ENCODE results near the gene DNAL1. TPM values are rescaled to one million over a fixed set of nuclear protein-coding genes. Genes with fewer than 3 reads are reported as not detected.

Gene DNAL1
- total RNA-seq, 1 experiment from 2014 or later, result 14.6 TPM

GRCh38 chr14:73620268-73620667 lies 24.5 kb upstream of the DNAL1 start:
- H3K27ac ChIP-seq (ENCODE audit: low read depth, low read length), result no peak overlapping the region
- H3K4me2 ChIP-seq (ENCODE audit: low read length), result no peak overlapping the region
- H3K9me3 ChIP-seq (ENCODE audit: control insufficient read depth in 1 of 2, insufficient read depth in 1 of 2, low read depth in 1 of 2, low read length in 2 of 2), result no peaks in the 10 kb centered on the region
- no peak overlapping the region for H2AFZ ChIP-seq (ENCODE audit: low read depth, low read length, poor library complexity, severe bottlenecking)
- ATAC-seq (no peak), DNase-seq (ENCODE audit: low read depth, low spot score) (no peak)
- no peaks in the 10 kb centered on the region for H4K20me1 ChIP-seq (ENCODE audit: insufficient read depth)
- no peaks in the 10 kb centered on the region for H3K9me2 ChIP-seq (ENCODE audit: insufficient read depth)
- H3K9ac ChIP-seq (ENCODE audit: low read length), result no peak overlapping the region
- ChIA-PET CTCF (no interaction called here), RAD21 (ENCODE audit: low non-redundant PET in 1 of 2, low total read pairs in 2 of 2, uncharacterized antibody in 2 of 2, unreplicated experiment in 2 of 2) (no interaction called here), POLR2A (no interaction called here)
- no peak overlapping the region for H3K4me3 ChIP-seq (replicated peaks in 1 of 2; ENCODE audit: low read depth in 1 of 2, low read length in 2 of 2)
- TF ChIP-seq EZH2phosphoT487 (IDR thresholded peaks at IDR 0.05; ENCODE audit: borderline replicate concordance) (no peak), POLR2AphosphoS5 (IDR thresholded peaks at IDR 0.05; ENCODE audit: low read depth, low read length) (no peak), RAD21 (IDR thresholded peaks at IDR 0.05; ENCODE audit: low read depth) (no peak), YY1 (IDR thresholded peaks at IDR 0.05; ENCODE audit: extremely low read depth, insufficient replicate concordance, low read depth, low read length) (no peak), CEBPB (IDR thresholded peaks at IDR 0.05; ENCODE audit: low read depth) (no peak)
- H3K27me3 ChIP-seq (ENCODE audit: insufficient read depth, low read length), result no peaks in the 10 kb centered on the region
- H3K79me2 ChIP-seq (ENCODE audit: insufficient read depth, low read length), result no peaks in the 10 kb centered on the region
- intact Hi-C loops (cut with micrococcal nuclease), result no loop called here
- no peaks in the 10 kb centered on the region for H3K36me3 ChIP-seq (ENCODE audit: control insufficient read depth in 1 of 2, insufficient read depth in 2 of 2, low read length in 2 of 2)
- BruUV-seq (replicated peaks), result no TSS peak
- no peaks in the 10 kb centered on the region for H3K4me1 ChIP-seq (ENCODE audit: control insufficient read depth in 1 of 2, insufficient read depth in 2 of 2, low read length in 2 of 2)

- intact Hi-C loops (cut with micrococcal nuclease), result no loop called here
- H3K9me3 ChIP-seq (ENCODE audit: control insufficient read depth in 1 of 2, insufficient read depth in 1 of 2, low read depth in 1 of 2, low read length in 2 of 2), result no peaks in the 10 kb centered on the region
- H3K27ac ChIP-seq (ENCODE audit: low read depth, low read length), result no peak overlapping the region
- ChIA-PET POLR2A (no interaction called here), RAD21 (ENCODE audit: low non-redundant PET in 1 of 2, low total read pairs in 2 of 2, uncharacterized antibody in 2 of 2, unreplicated experiment in 2 of 2) (no interaction called here), CTCF (no interaction called here)
- no peaks in the 10 kb centered on the region for H3K36me3 ChIP-seq (ENCODE audit: control insufficient read depth in 1 of 2, insufficient read depth in 2 of 2, low read length in 2 of 2)
- H3K9ac ChIP-seq (ENCODE audit: low read length), result no peak overlapping the region
- no peak overlapping the region for H3K4me3 ChIP-seq (replicated peaks in 1 of 2; ENCODE audit: low read depth in 1 of 2, low read length in 2 of 2)
- no peak overlapping the region for H3K4me2 ChIP-seq (ENCODE audit: low read length)
- H3K9me2 ChIP-seq (ENCODE audit: insufficient read depth), result no peaks in the 10 kb centered on the region
- H4K20me1 ChIP-seq (ENCODE audit: insufficient read depth), result no peaks in the 10 kb centered on the region
- BruUV-seq (replicated peaks), result no TSS peak
- H2AFZ ChIP-seq (ENCODE audit: low read depth, low read length, poor library complexity, severe bottlenecking), result no peak overlapping the region
- ATAC-seq, result no peak
- H3K79me2 ChIP-seq (ENCODE audit: insufficient read depth, low read length), result no peaks in the 10 kb centered on the region
- DNase-seq (ENCODE audit: low read depth, low spot score), result no peak
- H3K27me3 ChIP-seq (ENCODE audit: insufficient read depth, low read length), result no peaks in the 10 kb centered on the region
- no peaks in the 10 kb centered on the region for H3K4me1 ChIP-seq (ENCODE audit: control insufficient read depth in 1 of 2, insufficient read depth in 2 of 2, low read length in 2 of 2)
- TF ChIP-seq YY1 (IDR thresholded peaks at IDR 0.05; ENCODE audit: extremely low read depth, insufficient replicate concordance, low read depth, low read length) (no peak), ZBTB33 (IDR thresholded peaks at IDR 0.05; ENCODE audit: extremely low read depth, insufficient replicate concordance, low read length) (no peak), ATF3 (IDR thresholded peaks at IDR 0.05) (no peak), EZH2phosphoT487 (IDR thresholded peaks at IDR 0.05; ENCODE audit: borderline replicate concordance) (no peak), CTCF (IDR thresholded peaks at IDR 0.05 in 2 of 3, conservative IDR thresholded peaks at IDR 0.05 in 1 of 3; ENCODE audit: borderline replicate concordance in 1 of 3, insufficient read depth in 1 of 3, low read depth in 2 of 3, low read length in 2 of 3) (no peak), ZFX (IDR thresholded peaks at IDR 0.05) (no peak), SIN3A (IDR thresholded peaks at IDR 0.05; ENCODE audit: low read depth) (no peak), JUND (IDR thresholded peaks at IDR 0.05) (no peak), FOSL1 (IDR thresholded peaks at IDR 0.05; ENCODE audit: low read depth) (no peak), ELF1 (IDR thresholded peaks at IDR 0.05; ENCODE audit: borderline replicate concordance, low read depth) (no peak), POLR2AphosphoS5 (IDR thresholded peaks at IDR 0.05; ENCODE audit: low read depth, low read length) (no peak), SRF (IDR thresholded peaks at IDR 0.05; ENCODE audit: low read depth) (no peak), EZH2 (IDR thresholded peaks at IDR 0.05) (no peak), POLR2A (IDR thresholded peaks at IDR 0.05; ENCODE audit: borderline replicate concordance, extremely low read depth, insufficient read depth, insufficient read length) (no peak), RAD21 (IDR thresholded peaks at IDR 0.05; ENCODE audit: low read depth) (no peak), TCF7L2 (IDR thresholded peaks at IDR 0.05; ENCODE audit: borderline replicate concordance, extremely low read depth, insufficient read depth, insufficient read length) (no peak), EGR1 (IDR thresholded peaks at IDR 0.05; ENCODE audit: low read depth) (no peak), CEBPB (IDR thresholded peaks at IDR 0.05; ENCODE audit: low read depth) (no peak)
Observed at GRCh38 chr14:73623504-73624054, 21.2 kb upstream of the DNAL1 start.
